ENCODE measurements around the gene CD14.

The CD14 gene

GRCh38 chr5:140591747-140592372 lies 41.1 kb downstream of the CD14 start:
- no peak overlapping the region for H3K4me3 ChIP-seq (ENCODE audit: control insufficient read depth in 1 of 7, extremely low read depth in 1 of 7, insufficient read depth in 4 of 7, low read depth in 2 of 7, low read length in 6 of 7)
- H3K36me3 ChIP-seq (ENCODE audit: control insufficient read depth in 4 of 4, insufficient read depth in 4 of 4, low read length in 3 of 4) = no peaks in the 10 kb centered on the region
- H3K27me3 ChIP-seq (replicated peaks in 2 of 5; ENCODE audit: control insufficient read depth in 4 of 5, insufficient read depth in 5 of 5, low read length in 4 of 5) = peaks cover 0 to 4% (median 0%) of the 10 kb centered on the region in 5 experiments
- no peaks in the 10 kb centered on the region for H3K9me3 ChIP-seq (ENCODE audit: control extremely low read depth in 1 of 5, control insufficient read depth in 4 of 5, insufficient read depth in 2 of 5, low read depth in 1 of 5, low read length in 4 of 5)
- ChIA-PET CTCF (interaction anchor here (0.9 to 2.7 kb wide), 3 partner anchors 10 to 43 kb away, joined by 3 to 7 read pairs (median 3); no protein-coding TSS in a partner anchor), POLR2A (no interaction called here)
- H3K27ac ChIP-seq (ENCODE audit: insufficient read depth in 1 of 2, low read depth in 1 of 2, low read length in 2 of 2, poor library complexity in 1 of 2, severe bottlenecking in 2 of 2) = no peak overlapping the region
- peaks cover 4 to 25% (median 9%) of the 10 kb centered on the region in 4 experiments for H3K4me1 ChIP-seq (ENCODE audit: control extremely low read depth in 1 of 4, control insufficient read depth in 4 of 4, insufficient read depth in 4 of 4, low read length in 3 of 4)
- peak in 2 of 3 donors; percentile 45 to 47 for DNase-seq
- WGBS (ENCODE audit: insufficient coverage) = 83% methylated on average over 3 of the region's 5 CpGs

- Histone ChIP-seq H3K36me3 (ENCODE audit: control insufficient read depth in 4 of 4, insufficient read depth in 4 of 4, low read length in 3 of 4) (no peaks in the 10 kb centered on the region), H3K4me1 (ENCODE audit: control extremely low read depth in 1 of 4, control insufficient read depth in 4 of 4, insufficient read depth in 4 of 4, low read length in 3 of 4) (peaks cover 0 to 22% (median 8%) of the 10 kb centered on the region in 4 experiments), H3K27me3 (replicated peaks in 2 of 5; ENCODE audit: control insufficient read depth in 4 of 5, insufficient read depth in 5 of 5, low read length in 4 of 5) (peaks cover 0 to 4% (median 0%) of the 10 kb centered on the region in 5 experiments), H3K9me3 (ENCODE audit: control extremely low read depth in 1 of 5, control insufficient read depth in 4 of 5, insufficient read depth in 2 of 5, low read depth in 1 of 5, low read length in 4 of 5) (no peaks in the 10 kb centered on the region), H3K4me3 (ENCODE audit: control insufficient read depth in 1 of 7, extremely low read depth in 1 of 7, insufficient read depth in 4 of 7, low read depth in 2 of 7, low read length in 6 of 7) (no peak overlapping the region), H3K27ac (ENCODE audit: insufficient read depth in 1 of 2, low read depth in 1 of 2, low read length in 2 of 2, poor library complexity in 1 of 2, severe bottlenecking in 2 of 2) (no peak overlapping the region)
- 97% methylated on average over 4 of the region's 7 CpGs for WGBS (ENCODE audit: insufficient coverage)
- CTCF ChIA-PET = interaction anchor here (2.7 kb wide), 1 partner anchor 9 kb away, joined by 7 read pairs; no protein-coding TSS in a partner anchor
- DNase-seq = no peak
- POLR2A ChIA-PET = no interaction called here
Measured at GRCh38 chr5:140590861-140591260, 42.1 kb downstream of the CD14 start.

- CTCF ChIA-PET = interaction anchor here (1.1 to 1.8 kb wide), 3 partner anchors 12 to 46 kb away, joined by 3 to 5 read pairs (median 4); no protein-coding TSS in a partner anchor
- Histone ChIP-seq H3K9me3 (ENCODE audit: control extremely low read depth in 1 of 5, control insufficient read depth in 4 of 5, insufficient read depth in 2 of 5, low read depth in 1 of 5, low read length in 4 of 5) (peaks cover 0 to under 1% (median 0%) of the 10 kb centered on the region in 5 experiments), H3K27ac (ENCODE audit: insufficient read depth in 1 of 2, low read depth in 1 of 2, low read length in 2 of 2, poor library complexity in 1 of 2, severe bottlenecking in 2 of 2) (no peak overlapping the region), H3K36me3 (ENCODE audit: control insufficient read depth in 4 of 4, insufficient read depth in 4 of 4, low read length in 3 of 4) (no peaks in the 10 kb centered on the region), H3K27me3 (replicated peaks in 2 of 5; ENCODE audit: control insufficient read depth in 4 of 5, insufficient read depth in 5 of 5, low read length in 4 of 5) (peaks cover 0 to 4% (median 0%) of the 10 kb centered on the region in 5 experiments), H3K4me1 (ENCODE audit: control extremely low read depth in 1 of 4, control insufficient read depth in 4 of 4, insufficient read depth in 4 of 4, low read length in 3 of 4) (peaks cover 0 to 10% (median under 1%) of the 10 kb centered on the region in 4 experiments), H3K4me3 (ENCODE audit: control insufficient read depth in 1 of 7, extremely low read depth in 1 of 7, insufficient read depth in 4 of 7, low read depth in 2 of 7, low read length in 6 of 7) (no peak overlapping the region)
- POLR2A ChIA-PET = no interaction called here
- no peak for DNase-seq
- no CpG with 5 or more reads among the region's 5 CpGs for whole genome bisulfite sequencing (ENCODE audit: insufficient coverage)
Measured at GRCh38 chr5:140588311-140589070, 44.5 kb downstream of the CD14 start.

- H3K4me3 ChIP-seq (ENCODE audit: control insufficient read depth in 1 of 7, extremely low read depth in 1 of 7, insufficient read depth in 4 of 7, low read depth in 2 of 7, low read length in 6 of 7) = no peak overlapping the region
- POLR2A ChIA-PET = no interaction called here
- DNase-seq = no peak
- H3K9me3 ChIP-seq (ENCODE audit: control extremely low read depth in 1 of 5, control insufficient read depth in 4 of 5, insufficient read depth in 2 of 5, low read depth in 1 of 5, low read length in 4 of 5) = peaks cover 0 to 7% (median 4%) of the 10 kb centered on the region in 5 experiments
- H3K36me3 ChIP-seq (ENCODE audit: control insufficient read depth in 4 of 4, insufficient read depth in 4 of 4, low read length in 3 of 4) = no peaks in the 10 kb centered on the region
- H3K4me1 ChIP-seq (ENCODE audit: control extremely low read depth in 1 of 4, control insufficient read depth in 4 of 4, insufficient read depth in 4 of 4, low read length in 3 of 4) = peaks cover 0 to 10% (median under 1%) of the 10 kb centered on the region in 4 experiments
- CTCF ChIA-PET = interaction anchor here (1.8 kb wide), 1 partner anchor 13 kb away, joined by 5 read pairs; no protein-coding TSS in a partner anchor
- 100% methylated on average over 1 of the region's 1 CpG for WGBS (ENCODE audit: insufficient coverage)
- H3K27ac ChIP-seq (ENCODE audit: insufficient read depth in 1 of 2, low read depth in 1 of 2, low read length in 2 of 2, poor library complexity in 1 of 2, severe bottlenecking in 2 of 2) = no peak overlapping the region
- H3K27me3 ChIP-seq (replicated peaks in 2 of 5; ENCODE audit: control insufficient read depth in 4 of 5, insufficient read depth in 5 of 5, low read length in 4 of 5) = peaks cover 0 to 4% (median 0%) of the 10 kb centered on the region in 5 experiments
Measured at GRCh38 chr5:140587495-140587894, 45.5 kb downstream of the CD14 start.
